Endodermal cell (in vitro differentiated cells): ENCODE results near the gene MUC6. TPM values are rescaled to one million over a fixed set of nuclear protein-coding genes. Genes with fewer than 3 reads are reported as not detected.

Experiments
- DNase-seq: peaks from one replicate; pipeline ENCODE4 v3.0.0-alpha.2; 2017
- H3K27ac ChIP-seq: 2 replicates; pipeline ENCODE4 v1.5.1; 2013; ENCODE audit warnings: mild to moderate bottlenecking, low read depth, low read length, moderate library complexity
- H3K27me3 ChIP-seq: 2 replicates; pipeline ENCODE4 v1.6.1; 2013; ENCODE audit warnings: mild to moderate bottlenecking, low read length, moderate library complexity; ENCODE audit not compliant: insufficient read depth, control insufficient read depth, poor library complexity, severe bottlenecking
- H3K36me3 ChIP-seq: 2 replicates; pipeline ENCODE4 v1.7.0; 2013; ENCODE audit warnings: mild to moderate bottlenecking, low read length, moderate library complexity; ENCODE audit not compliant: control insufficient read depth, insufficient read depth
- H3K4me1 ChIP-seq: one replicate; pipeline ENCODE4 v1.7.0; 2013; ENCODE audit warnings: low read length; ENCODE audit not compliant: control insufficient read depth, insufficient read depth
- H3K4me3 ChIP-seq: 2 replicates; pipeline ENCODE4 v1.5.1; 2013; ENCODE audit warnings: mild to moderate bottlenecking, low read length, moderate library complexity
- H3K9ac ChIP-seq: 2 replicates; pipeline ENCODE4 v1.6.1; 2013; ENCODE audit warnings: mild to moderate bottlenecking, low read length, moderate library complexity; ENCODE audit not compliant: poor library complexity, severe bottlenecking; ENCODE audit errors: extremely low read depth
- H3K9me3 ChIP-seq: 2 replicates; pipeline ENCODE4 v1.6.1; 2013; ENCODE audit warnings: mild to moderate bottlenecking, low read length, moderate library complexity; ENCODE audit not compliant: control insufficient read depth
- H3K27ac Mint-ChIP-seq: 2 replicates; pipeline ENCODE4 v1.8.0; 2020; ENCODE audit warnings: mixed read lengths
- H3K27me3 Mint-ChIP-seq: 2 replicates; pipeline ENCODE4 v1.8.0; 2021; ENCODE audit warnings: mild to moderate bottlenecking, mixed read lengths; ENCODE audit not compliant: insufficient read depth
- H3K36me3 Mint-ChIP-seq: 2 replicates; pipeline ENCODE4 v1.8.0; 2020; ENCODE audit warnings: low read depth, mixed read lengths
- H3K4me1 Mint-ChIP-seq: 2 replicates; pipeline ENCODE4 v1.8.0; 2020; ENCODE audit warnings: mixed read lengths
- H3K4me3 Mint-ChIP-seq: 2 replicates; pipeline ENCODE4 v1.8.0; 2020; ENCODE audit warnings: mild to moderate bottlenecking, moderate library complexity, mixed read lengths
- H3K9me3 Mint-ChIP-seq: 2 replicates; pipeline ENCODE4 v1.8.0; 2020; ENCODE audit warnings: mild to moderate bottlenecking, mixed read lengths
- WGBS, 2 experiments: methylation state at CpG; one replicate each; pipeline versions ENCODE4 v1.1.5 to v1.1.7; 2013; ENCODE audit warnings: missing lambda C conversion rate in 2 of 2, mixed read lengths in 1 of 2; ENCODE audit not compliant: insufficient coverage in 1 of 2, insufficient read length in 1 of 2; 5-methylcytosine and 5-hydroxymethylcytosine counted together
- total RNA-seq, 2 donors: library from RNA; stranded (reverse); fragmentation: NEBNext Ultra II Directional in 1 of 2; extraction: Animal tissue kit (Norgen Biotek cat#: 25700) in 1 of 2; gene quantifications; 2 replicates in 1 of 2; 3 replicates in 1 of 2; pipeline ENCODE4 v1.2.1, GENCODE V29; 2021
- TF ChIP-seq, protein P1 (sequence below): fragments of 200-600 bp; sonication (generic); conservative IDR thresholded peaks from 2 replicates; pipeline ENCODE4 v1.5.0; 2021; ENCODE audit warnings: antibody characterized with exemption, mild to moderate bottlenecking

The MUC6 gene
- total RNA-seq, 2 donors from 2014 or later = 0.26 to 0.40 TPM

DNA sequence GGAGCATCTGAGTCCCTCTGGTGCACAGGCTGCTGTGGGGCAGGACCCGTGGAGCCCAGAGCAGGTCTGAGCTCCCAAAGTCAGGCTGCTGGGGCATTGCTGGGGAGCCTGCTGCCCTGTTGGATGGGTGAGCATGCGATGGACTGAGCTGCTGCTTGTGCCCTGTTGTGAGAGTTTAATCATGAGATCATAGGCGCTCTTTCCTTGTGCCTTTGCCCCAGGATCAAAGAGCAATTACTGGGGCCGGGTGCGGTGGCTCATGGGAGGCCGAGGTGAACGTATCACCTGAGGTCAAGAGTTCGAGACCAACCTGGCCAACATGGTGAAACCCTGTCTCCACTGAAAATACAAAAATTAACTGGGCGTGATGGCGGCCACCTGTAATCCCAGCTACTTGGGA is 37.5 kb downstream of the MUC6 start:
- Histone ChIP-seq H3K27me3 (no peaks in the 10 kb centered on the region), H3K36me3 (peaks cover 31% of the 10 kb centered on the region), H3K9ac (no peak overlapping the region), H3K4me1 (no peaks in the 10 kb centered on the region), H3K9me3 (no peaks in the 10 kb centered on the region), H3K27ac (no peak overlapping the region), H3K4me3 (no peak overlapping the region)
- TF ChIP-seq, protein P1, sequence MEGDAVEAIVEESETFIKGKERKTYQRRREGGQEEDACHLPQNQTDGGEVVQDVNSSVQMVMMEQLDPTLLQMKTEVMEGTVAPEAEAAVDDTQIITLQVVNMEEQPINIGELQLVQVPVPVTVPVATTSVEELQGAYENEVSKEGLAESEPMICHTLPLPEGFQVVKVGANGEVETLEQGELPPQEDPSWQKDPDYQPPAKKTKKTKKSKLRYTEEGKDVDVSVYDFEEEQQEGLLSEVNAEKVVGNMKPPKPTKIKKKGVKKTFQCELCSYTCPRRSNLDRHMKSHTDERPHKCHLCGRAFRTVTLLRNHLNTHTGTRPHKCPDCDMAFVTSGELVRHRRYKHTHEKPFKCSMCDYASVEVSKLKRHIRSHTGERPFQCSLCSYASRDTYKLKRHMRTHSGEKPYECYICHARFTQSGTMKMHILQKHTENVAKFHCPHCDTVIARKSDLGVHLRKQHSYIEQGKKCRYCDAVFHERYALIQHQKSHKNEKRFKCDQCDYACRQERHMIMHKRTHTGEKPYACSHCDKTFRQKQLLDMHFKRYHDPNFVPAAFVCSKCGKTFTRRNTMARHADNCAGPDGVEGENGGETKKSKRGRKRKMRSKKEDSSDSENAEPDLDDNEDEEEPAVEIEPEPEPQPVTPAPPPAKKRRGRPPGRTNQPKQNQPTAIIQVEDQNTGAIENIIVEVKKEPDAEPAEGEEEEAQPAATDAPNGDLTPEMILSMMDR = no peak
- Mint-ChIP-seq H3K9me3 (no peaks in the 10 kb centered on the region), H3K27ac (no peak overlapping the region), H3K4me1 (no peaks in the 10 kb centered on the region), H3K4me3 (no peak overlapping the region), H3K27me3 (no peaks in the 10 kb centered on the region), H3K36me3 (peaks cover 71% of the 10 kb centered on the region)
- WGBS, 2 experiments = 95 to 96% methylated on average over 9 to 10 of the region's 10 CpGs
- no peak for DNase-seq

DNA sequence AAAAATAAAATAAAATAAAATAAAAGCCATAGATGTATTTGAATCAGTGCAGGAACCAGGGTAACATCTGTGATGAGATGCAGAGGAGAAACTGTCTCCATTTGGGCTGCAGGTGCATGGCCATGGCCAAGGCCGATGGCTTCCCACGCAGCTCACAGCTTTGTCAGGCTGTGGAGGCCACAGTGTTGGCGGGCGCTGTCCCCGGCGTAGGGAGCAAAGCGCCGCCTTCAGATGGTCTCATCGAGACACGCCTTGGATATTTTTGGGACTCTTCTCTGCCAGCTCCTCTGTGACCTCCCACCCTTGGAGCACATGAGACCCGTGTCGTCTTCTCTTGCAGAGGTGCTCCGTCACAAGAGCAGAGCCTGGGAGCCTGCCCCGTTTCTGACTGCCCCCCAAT is 38.6 kb downstream of the MUC6 start:
- no peak overlapping the region for H3K27ac Mint-ChIP-seq
- WGBS, 2 experiments = 91 to 96% methylated on average over 13 to 14 of the region's 14 CpGs
- TF ChIP-seq, protein P1 = no peak

DNA sequence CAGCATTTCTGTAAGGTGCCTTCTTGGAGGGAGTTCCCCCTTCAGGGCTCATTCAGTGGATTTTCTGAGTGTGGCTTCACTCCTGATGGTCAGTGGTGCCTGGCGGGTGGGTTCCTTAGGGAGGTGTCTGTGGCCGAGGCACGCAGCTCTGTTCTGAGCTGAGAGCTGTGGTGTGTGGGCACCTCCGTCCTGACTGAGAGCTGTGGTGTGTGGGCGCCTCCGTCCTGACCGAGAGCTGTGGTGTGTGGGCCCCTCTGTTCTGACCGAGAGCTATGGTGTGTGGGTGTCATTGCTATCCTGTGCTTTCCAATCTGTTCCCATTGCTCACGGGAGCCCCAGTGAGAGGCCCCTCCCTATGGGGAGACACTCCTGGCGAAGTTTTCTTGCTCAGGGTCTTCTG is 39.8 kb downstream of the MUC6 start:
- TF ChIP-seq, protein P1 = no peak
- Histone ChIP-seq H3K4me1 (no peaks in the 10 kb centered on the region), H3K4me3 (no peak overlapping the region), H3K27me3 (no peaks in the 10 kb centered on the region), H3K9me3 (no peaks in the 10 kb centered on the region), H3K9ac (no peak overlapping the region), H3K27ac (no peak overlapping the region), H3K36me3 (peaks cover 21% of the 10 kb centered on the region)
- Mint-ChIP-seq H3K27me3 (no peaks in the 10 kb centered on the region), H3K4me1 (no peaks in the 10 kb centered on the region), H3K27ac (no peak overlapping the region), H3K36me3 (peaks cover 64% of the 10 kb centered on the region), H3K4me3 (no peak overlapping the region), H3K9me3 (no peaks in the 10 kb centered on the region)
- no peak for DNase-seq
- WGBS, 2 experiments = 93 to 96% methylated on average over 3 to 10 of the region's 10 CpGs

More for the DNA sequence above, 38.6 kb downstream of the MUC6 start:
- no peaks in the 10 kb centered on the region for H3K4me1 ChIP-seq
- no peak overlapping the region for H3K4me3 ChIP-seq
- H3K9ac ChIP-seq = no peak overlapping the region
- no peaks in the 10 kb centered on the region for H3K27me3 ChIP-seq
- H3K27me3 Mint-ChIP-seq = no peaks in the 10 kb centered on the region
- H3K27ac ChIP-seq = no peak overlapping the region
- H3K36me3 Mint-ChIP-seq = peaks cover 65% of the 10 kb centered on the region
- DNase-seq = no peak
- H3K36me3 ChIP-seq = peaks cover 23% of the 10 kb centered on the region
- no peaks in the 10 kb centered on the region for H3K9me3 Mint-ChIP-seq
- H3K4me3 Mint-ChIP-seq = no peak overlapping the region
- no peaks in the 10 kb centered on the region for H3K4me1 Mint-ChIP-seq
- no peaks in the 10 kb centered on the region for H3K9me3 ChIP-seq
